GM12864 (cell line): ENCODE data around the gene SCYL3.
"Not testable (repeated sequence)": the region's sequence is repeated elsewhere in the genome, so short reads cannot be mapped to it uniquely, and the experiment has no call there.

ENCODE experiments used
- DNase-seq: peaks from one replicate; pipeline ENCODE4 v3.0.0-alpha.2; 2011; ENCODE audit warnings: low read depth
- H3K4me3 ChIP-seq: 2 replicates; pipeline ENCODE4 v1.5.1; 2011; ENCODE audit warnings: mild to moderate bottlenecking, low read depth, low read length, control low read depth
- TF ChIP-seq, protein P1 (sequence below): IDR thresholded peaks from 2 replicates; pipeline ENCODE4 v1.5.1; 2011; ENCODE audit warnings: low read depth, mild to moderate bottlenecking, moderate library complexity, low read length, control low read depth, inconsistent platforms; ENCODE audit errors: missing control alignments

SCYL3 gene

DNA sequence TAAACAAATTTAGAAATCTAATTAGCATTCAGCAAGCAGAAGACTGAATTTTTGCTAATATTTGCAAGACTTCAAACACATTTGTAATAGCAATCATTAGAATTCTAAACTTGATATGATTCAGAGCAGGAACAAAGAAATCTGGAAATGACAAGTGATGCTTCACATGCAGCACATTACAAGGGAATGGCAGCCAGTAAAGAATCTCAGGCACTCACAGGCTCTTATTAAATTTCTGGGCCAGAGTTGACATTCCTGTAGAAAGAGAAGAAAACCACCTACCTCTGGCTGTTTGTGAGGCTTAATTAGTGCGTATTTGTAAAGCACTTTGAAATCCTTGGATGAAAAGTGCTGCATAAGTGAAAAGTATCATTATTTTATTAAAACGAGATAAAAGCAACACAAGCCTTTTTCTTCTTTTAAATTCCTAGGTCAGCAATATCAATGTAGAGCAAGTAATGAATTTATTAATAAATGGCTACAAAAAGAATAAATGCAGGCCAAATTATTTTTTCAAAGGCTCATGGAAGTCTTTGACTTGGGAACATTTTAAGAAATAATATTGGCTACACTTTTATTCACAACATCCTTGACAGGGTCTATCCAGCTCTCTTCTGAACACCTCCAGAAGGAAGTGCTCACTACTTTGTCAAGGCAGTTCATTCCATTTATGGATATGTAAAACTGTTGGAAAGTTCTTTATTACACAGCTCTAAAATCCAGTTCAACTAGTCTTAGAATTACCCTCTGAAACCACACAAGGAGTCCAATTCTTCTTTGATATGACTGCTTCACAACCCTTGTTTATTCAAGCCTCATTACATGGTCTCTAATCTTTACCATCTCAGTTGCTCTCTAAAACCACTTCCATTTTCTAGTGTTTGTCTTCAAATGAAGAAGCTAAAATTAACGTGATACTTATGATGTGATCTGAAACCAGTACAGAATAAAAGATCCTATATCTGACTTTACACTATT, 32.1 kb upstream of the SCYL3 start:
- no peak for DNase-seq
- TF ChIP-seq, protein P1, sequence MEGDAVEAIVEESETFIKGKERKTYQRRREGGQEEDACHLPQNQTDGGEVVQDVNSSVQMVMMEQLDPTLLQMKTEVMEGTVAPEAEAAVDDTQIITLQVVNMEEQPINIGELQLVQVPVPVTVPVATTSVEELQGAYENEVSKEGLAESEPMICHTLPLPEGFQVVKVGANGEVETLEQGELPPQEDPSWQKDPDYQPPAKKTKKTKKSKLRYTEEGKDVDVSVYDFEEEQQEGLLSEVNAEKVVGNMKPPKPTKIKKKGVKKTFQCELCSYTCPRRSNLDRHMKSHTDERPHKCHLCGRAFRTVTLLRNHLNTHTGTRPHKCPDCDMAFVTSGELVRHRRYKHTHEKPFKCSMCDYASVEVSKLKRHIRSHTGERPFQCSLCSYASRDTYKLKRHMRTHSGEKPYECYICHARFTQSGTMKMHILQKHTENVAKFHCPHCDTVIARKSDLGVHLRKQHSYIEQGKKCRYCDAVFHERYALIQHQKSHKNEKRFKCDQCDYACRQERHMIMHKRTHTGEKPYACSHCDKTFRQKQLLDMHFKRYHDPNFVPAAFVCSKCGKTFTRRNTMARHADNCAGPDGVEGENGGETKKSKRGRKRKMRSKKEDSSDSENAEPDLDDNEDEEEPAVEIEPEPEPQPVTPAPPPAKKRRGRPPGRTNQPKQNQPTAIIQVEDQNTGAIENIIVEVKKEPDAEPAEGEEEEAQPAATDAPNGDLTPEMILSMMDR, result no peak
- no peak overlapping the region for H3K4me3 ChIP-seq

DNA sequence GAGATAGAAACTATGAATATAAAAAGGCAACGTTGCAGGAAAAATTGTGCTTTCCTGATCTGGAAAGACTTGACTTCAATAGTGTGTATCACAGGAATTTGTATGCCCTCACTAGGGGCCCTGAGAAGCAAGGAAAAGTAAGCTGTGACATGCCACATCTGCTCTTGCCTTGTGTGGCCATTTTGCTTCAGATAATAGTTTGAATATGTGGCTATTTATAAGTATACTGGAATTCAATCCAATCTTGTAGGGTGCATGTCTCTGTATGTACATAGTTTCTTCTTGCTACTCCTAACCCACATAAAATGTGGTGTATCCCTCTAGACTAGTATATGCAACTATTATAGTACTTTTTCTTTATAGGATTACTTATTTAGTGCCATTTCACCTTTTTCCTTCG, 31.1 kb upstream of the SCYL3 start:
- no peak overlapping the region for H3K4me3 ChIP-seq
- TF ChIP-seq, protein P1, result no peak
- DNase-seq, result no peak

DNA sequence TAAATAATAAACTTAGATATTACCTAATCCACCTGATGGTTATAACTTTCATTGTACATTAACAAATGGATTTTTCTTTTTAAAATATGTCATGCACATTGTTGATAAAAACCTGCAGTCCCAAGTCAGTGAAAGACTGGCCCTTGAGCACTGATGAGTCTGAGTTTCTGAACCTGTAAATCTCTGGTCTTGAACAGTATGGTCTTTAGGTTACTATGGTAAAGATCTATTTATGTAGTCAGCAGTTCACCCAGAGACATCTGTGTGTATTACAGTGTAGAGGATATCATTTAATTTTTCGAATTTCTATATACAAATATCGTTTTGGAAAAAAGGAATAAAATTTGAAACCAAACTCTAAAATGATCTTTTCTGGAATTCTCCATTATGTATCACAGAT, 30.4 kb upstream of the SCYL3 start:
- TF ChIP-seq, protein P1, result no peak
- H3K4me3 ChIP-seq, result no peak overlapping the region

DNA sequence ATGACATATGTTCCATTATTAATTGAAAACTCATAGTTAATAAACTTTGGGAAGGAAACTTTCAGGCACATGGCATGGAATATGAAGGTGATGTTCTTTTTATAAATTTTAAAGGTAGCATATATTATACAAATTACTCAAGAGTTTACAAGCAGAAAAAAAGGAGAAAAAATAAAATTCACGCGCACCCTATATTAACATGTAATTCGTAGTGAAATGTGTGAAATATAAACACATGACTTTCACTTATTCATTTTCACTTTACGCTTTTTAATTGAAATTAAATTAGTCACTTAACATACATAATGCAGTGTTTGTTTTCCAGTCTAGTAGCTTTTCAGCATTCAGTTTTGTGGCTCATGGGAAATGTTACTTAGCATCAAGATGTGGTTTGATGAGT, 27.4 kb upstream of the SCYL3 start:
- no peak for DNase-seq
- no peak overlapping the region for H3K4me3 ChIP-seq
- TF ChIP-seq, protein P1, result no peak

More for the DNA sequence above, 30.4 kb upstream of the SCYL3 start:
- no peak for DNase-seq

DNA sequence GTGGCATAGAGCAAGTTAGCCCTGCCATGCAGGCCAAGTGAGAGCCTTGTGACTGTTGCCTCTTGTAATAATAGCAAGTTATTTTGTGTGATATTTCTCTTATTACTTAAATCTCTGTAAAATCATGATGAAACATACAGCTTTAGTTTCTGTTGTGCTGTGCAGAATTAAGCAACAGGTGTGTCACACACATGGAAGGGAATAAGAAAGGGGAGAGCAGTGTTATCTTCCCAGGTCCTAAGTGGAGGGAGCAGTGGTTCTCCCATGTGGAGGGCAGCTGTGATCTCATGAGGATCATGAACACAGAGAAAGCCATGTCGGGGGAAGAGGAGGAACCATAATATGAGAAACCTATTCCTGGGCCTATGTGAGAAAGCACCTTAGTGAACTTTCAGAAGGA, 25.2 kb upstream of the SCYL3 start:
- no peak for DNase-seq
- TF ChIP-seq, protein P1, result no peak

DNA sequence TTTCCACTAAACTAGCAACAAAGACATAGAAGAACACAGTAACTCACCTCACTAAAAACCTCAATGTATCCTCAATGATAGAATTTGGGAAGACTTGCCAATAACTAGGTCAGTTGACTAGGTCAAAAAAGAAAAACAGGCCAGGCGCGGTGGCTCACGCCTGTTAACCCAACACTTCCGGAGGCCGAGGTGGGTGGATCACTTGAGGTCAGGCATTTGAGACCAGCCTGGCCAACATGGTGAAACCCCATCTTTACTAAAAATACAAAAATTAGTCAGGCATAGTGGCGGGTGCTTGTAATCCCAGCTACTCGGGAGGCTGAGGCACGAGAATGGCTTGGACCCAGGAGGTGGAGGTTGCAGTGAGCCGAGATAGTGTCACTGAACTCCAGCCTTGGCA, 24.5 kb upstream of the SCYL3 start:
- not testable (repeated sequence) for H3K4me3 ChIP-seq, DNase-seq

More for the DNA sequence above, 25.2 kb upstream of the SCYL3 start:
- no peak overlapping the region for H3K4me3 ChIP-seq

DNA sequence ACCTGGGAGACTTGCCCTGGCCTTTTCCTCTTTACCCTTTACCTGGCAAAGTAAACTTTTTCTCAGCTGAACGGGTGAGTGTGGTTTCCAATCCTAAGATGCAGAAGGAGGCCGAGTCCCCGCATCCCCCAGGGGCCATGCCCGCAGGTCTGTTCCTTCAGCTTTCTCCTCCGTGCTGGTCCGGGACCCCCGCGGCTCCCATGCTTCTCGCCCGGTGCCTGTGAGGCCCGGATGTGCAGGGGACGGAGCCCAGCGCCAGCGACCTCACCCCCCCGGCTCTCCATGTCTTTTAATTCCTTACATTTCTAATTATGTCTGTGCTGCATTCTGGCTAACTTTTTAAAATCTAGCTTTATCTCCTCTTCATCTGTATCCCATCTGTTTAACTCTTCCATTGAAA, 21.5 kb upstream of the SCYL3 start:
- TF ChIP-seq, protein P1, result no peak
- H3K4me3 ChIP-seq, result peak overlapping the region; percentile 10; the same call in 1 of the 2 replicates
- no peak for DNase-seq
